GM12891 (cell line): Measurements from ENCODE around the gene PARP3.

ENCODE experiments used
- DNase-seq: peaks from one replicate; pipeline ENCODE4 v3.0.0; 2011; ENCODE audit warnings: low spot score; ENCODE audit not compliant: insufficient read length
- FAIRE-seq: peaks from 2 replicates; lab custom pipeline; 2011; peaks lifted over from hg19 to GRCh38; lab: Jason Lieb, UNC
- PAX5 ChIP-seq: IDR thresholded peaks from 2 replicates; pipeline ENCODE4 v1.6.1; 2011; ENCODE audit warnings: low read length, moderate library complexity, mild to moderate bottlenecking; ENCODE audit not compliant: insufficient read depth, severe bottlenecking
- POLR2A ChIP-seq: IDR thresholded peaks from 2 replicates; pipeline ENCODE4 v1.6.1; 2011; ENCODE audit warnings: low read depth, low read length, control low read depth
- POLR2AphosphoS5 ChIP-seq: IDR thresholded peaks from 2 replicates; pipeline ENCODE4 v1.6.1; 2011; ENCODE audit warnings: low read depth, low read length, control low read depth
- POU2F2 ChIP-seq: IDR thresholded peaks from 2 replicates; pipeline ENCODE4 v1.6.1; 2011; ENCODE audit warnings: low read depth, mild to moderate bottlenecking, control low read depth, low read length, moderate library complexity
- SPI1 ChIP-seq: IDR thresholded peaks from 2 replicates; pipeline ENCODE4 v1.6.1; 2011; ENCODE audit warnings: low read depth, low read length, control low read depth
- TAF1 ChIP-seq: IDR thresholded peaks from 2 replicates; pipeline ENCODE4 v1.6.1; 2011; ENCODE audit warnings: low read depth, low read length, control low read depth

Gene PARP3

GRCh38 chr3:51948016-51948580 is 5.9 kb downstream of the PARP3 start:
- FAIRE-seq, result no peak
- TF ChIP-seq PAX5, result no peak
- no peak for TF ChIP-seq SPI1
- DNase-seq, result no peak

DNA sequence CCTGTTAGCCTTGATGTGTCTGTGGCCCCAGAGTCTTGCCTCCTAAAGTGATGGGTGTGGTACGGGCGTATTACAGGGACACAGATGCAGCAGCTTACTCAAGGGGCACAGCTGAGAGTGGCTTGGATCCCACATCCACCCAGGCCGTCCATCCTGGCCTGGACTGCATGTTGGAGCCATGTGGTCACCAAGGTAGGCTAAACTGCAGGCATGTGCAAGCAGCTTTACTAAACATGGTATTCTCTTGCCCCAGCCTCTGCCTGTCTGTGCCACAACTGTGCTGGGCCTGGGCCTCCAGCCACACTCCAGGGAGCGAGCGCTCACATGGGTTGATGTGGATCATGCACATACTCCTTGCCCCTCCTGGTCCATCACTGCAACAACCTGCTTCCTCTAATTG is 7.0 kb downstream of the PARP3 start:
- DNase-seq, result no peak
- TF ChIP-seq POU2F2, result no peak
- no peak for TF ChIP-seq PAX5
- TF ChIP-seq SPI1, result no peak
- TF ChIP-seq POLR2A, result no peak
- no peak for FAIRE-seq

- DNase-seq (no peak), FAIRE-seq (no peak)
- TF ChIP-seq POLR2AphosphoS5 (no peak), SPI1 (no peak), POLR2A (no peak), PAX5 (no peak), TAF1 (no peak), POU2F2 (no peak)
These were observed 8.7 kb downstream of the PARP3 start for GRCh38 chr3:51950899-51951298.

GRCh38 chr3:51953445-51953844 is 11.3 kb downstream of the PARP3 start:
- TF ChIP-seq TAF1, result no peak
- TF ChIP-seq POLR2AphosphoS5, result no peak
- no peak for TF ChIP-seq SPI1
- TF ChIP-seq POU2F2, result no peak
- TF ChIP-seq POLR2A, result no peak
- TF ChIP-seq PAX5, result no peak
- DNase-seq (no peak), FAIRE-seq (no peak)

DNA sequence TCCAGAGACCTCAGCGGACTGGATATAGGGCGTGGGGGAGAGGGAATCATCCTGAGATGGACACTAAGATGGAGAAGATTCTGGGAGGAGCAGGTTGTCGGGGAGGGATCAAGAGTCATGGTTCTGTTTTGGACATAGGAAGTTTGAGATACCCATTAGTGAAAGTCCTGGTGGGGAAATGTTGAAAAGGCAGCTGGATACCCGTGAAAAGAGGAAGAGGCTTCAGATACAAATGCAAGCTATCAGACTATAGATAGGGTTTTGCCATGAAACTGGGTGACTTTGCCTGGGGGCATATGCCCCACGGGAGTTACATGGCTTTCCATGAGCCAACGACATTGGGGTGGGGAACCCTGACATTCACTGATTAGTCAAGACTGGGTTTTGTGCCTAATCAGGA is 11.9 kb downstream of the PARP3 start:
- FAIRE-seq (no peak), DNase-seq (no peak)
- TF ChIP-seq POU2F2, result no peak
- no peak for TF ChIP-seq PAX5
- TF ChIP-seq TAF1, result no peak
- peak; percentile 35; the same call in 1 of the 2 replicates for TF ChIP-seq SPI1

- FAIRE-seq (no peak), DNase-seq (no peak)
These were observed 12.6 kb downstream of the PARP3 start for GRCh38 chr3:51954713-51955112.

GRCh38 chr3:51955175-51955892 is 13.2 kb downstream of the PARP3 start, which contains the start of gene GPR62:
GPR62 (plus strand) TSS chr3:51955381; CDS start chr3:51955653, 272 bp downstream.
- DNase-seq (no peak), FAIRE-seq (no peak)
- TF ChIP-seq TAF1, result no peak
- TF ChIP-seq PAX5, result no peak
- TF ChIP-seq POLR2AphosphoS5, result no peak
- no peak for TF ChIP-seq POU2F2

More at GRCh38 chr3:51954713-51955112, 12.6 kb downstream of the PARP3 start:
- no peak for TF ChIP-seq SPI1
- no peak for TF ChIP-seq POLR2AphosphoS5
- no peak for TF ChIP-seq TAF1
- TF ChIP-seq POLR2A, result no peak
- TF ChIP-seq PAX5, result no peak
- TF ChIP-seq POU2F2, result no peak

DNA sequence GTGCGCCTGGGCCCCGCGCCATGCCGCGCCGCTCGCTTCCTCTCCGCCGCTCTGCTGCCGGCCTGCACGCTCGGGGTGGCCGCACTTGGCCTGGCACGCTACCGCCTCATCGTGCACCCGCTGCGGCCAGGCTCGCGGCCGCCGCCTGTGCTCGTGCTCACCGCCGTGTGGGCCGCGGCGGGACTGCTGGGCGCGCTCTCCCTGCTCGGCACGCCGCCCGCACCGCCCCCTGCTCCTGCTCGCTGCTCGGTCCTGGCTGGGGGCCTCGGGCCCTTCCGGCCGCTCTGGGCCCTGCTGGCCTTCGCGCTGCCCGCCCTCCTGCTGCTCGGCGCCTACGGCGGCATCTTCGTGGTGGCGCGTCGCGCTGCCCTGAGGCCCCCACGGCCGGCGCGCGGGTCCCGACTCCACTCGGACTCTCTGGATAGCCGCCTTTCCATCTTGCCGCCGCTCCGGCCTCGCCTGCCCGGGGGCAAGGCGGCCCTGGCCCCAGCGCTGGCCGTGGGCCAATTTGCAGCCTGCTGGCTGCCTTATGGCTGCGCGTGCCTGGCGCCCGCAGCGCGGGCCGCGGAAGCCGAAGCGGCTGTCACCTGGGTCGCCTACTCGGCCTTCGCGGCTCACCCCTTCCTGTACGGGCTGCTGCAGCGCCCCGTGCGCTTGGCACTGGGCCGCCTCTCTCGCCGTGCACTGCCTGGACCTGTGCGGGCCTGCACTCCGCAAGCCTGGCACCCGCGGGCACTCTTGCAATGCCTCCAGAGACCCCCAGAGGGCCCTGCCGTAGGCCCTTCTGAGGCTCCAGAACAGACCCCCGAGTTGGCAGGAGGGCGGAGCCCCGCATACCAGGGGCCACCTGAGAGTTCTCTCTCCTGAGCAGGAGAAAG is 14.0 kb downstream of the PARP3 start:
- TF ChIP-seq TAF1, result no peak
- no peak for TF ChIP-seq POU2F2
- TF ChIP-seq POLR2AphosphoS5, result no peak
- no peak for TF ChIP-seq SPI1
- TF ChIP-seq POLR2A, result no peak
- no peak for TF ChIP-seq PAX5
- peak; percentile 59 for DNase-seq
- peak; percentile 63 for FAIRE-seq

- TF ChIP-seq POU2F2 (no peak), POLR2AphosphoS5 (no peak), SPI1 (no peak), TAF1 (no peak), PAX5 (no peak), POLR2A (no peak)
- FAIRE-seq, result no peak
- no peak for DNase-seq
These were observed 15.5 kb downstream of the PARP3 start for GRCh38 chr3:51957520-51958205.
